Thyroid gland (tissue), 4 donors: ENCODE data around the gene SLC16A2.

ENCODE experiments used
- POLR2A ChIP-seq, 2 donors: fragments of 450-650 bp; IDR thresholded peaks; one replicate each; pipeline ENCODE4 v1.6.1; 2017; ENCODE audit warnings: antibody characterized with exemption in 2 of 2, mild to moderate bottlenecking in 2 of 2, moderate library complexity in 1 of 2
- TF ChIP-seq, protein P1 (sequence below), 6 experiments: fragments of 200-600 bp in 3 of 6; fragments of 450-650 bp in 3 of 6; sonication (generic) in 3 of 6; IDR thresholded peaks; one replicate each; pipeline ENCODE4 v1.5.1; 2016 to 2019; ENCODE audit warnings: antibody characterized with exemption in 6 of 6, mild to moderate bottlenecking in 2 of 6, inconsistent platforms in 1 of 6, moderate library complexity in 1 of 6

DNA sequence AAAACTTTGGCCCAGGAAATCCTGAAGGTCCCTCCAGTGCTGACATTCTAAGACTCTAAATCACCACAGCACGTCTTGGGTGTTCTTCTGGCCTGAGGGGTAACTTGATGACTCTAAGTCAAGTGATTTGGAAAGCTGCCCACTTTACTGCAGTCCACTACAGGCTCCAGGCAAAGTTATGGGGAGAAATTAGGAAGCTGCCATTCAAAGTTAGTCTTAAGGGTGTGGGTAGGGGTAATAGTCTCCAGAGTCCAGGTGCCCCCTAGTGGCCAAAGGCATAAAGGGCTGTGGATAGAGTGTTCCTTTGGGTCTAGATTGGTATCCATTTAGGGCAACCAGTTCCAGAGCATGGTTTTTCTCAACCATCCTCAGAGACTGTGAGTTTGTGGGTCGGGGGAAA lies 38.7 kb upstream of the SLC16A2 start:
- TF ChIP-seq, protein P1, sequence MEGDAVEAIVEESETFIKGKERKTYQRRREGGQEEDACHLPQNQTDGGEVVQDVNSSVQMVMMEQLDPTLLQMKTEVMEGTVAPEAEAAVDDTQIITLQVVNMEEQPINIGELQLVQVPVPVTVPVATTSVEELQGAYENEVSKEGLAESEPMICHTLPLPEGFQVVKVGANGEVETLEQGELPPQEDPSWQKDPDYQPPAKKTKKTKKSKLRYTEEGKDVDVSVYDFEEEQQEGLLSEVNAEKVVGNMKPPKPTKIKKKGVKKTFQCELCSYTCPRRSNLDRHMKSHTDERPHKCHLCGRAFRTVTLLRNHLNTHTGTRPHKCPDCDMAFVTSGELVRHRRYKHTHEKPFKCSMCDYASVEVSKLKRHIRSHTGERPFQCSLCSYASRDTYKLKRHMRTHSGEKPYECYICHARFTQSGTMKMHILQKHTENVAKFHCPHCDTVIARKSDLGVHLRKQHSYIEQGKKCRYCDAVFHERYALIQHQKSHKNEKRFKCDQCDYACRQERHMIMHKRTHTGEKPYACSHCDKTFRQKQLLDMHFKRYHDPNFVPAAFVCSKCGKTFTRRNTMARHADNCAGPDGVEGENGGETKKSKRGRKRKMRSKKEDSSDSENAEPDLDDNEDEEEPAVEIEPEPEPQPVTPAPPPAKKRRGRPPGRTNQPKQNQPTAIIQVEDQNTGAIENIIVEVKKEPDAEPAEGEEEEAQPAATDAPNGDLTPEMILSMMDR (IDR thresholded peaks at IDR 0.05): peak; percentile 27 to 58 (median 48)
- no peak for TF ChIP-seq POLR2A (IDR thresholded peaks at IDR 0.05)
